Left ventricle myocardium inferior (tissue), 1 donor: ENCODE measurements around the gene HIPK2. TPM values are rescaled to one million over a fixed set of nuclear protein-coding genes. Genes with fewer than 3 reads are reported as not detected.

Experiments
- DNase-seq: peaks from one replicate; pipeline ENCODE4 v3.0.0-alpha.2; 2020
- H3K27ac ChIP-seq: fragments of 200-600 bp; replicated peaks from 2 replicates; pipeline ENCODE4 v1.8.0; 2021
- H3K27me3 ChIP-seq: fragments of 200-600 bp; 2 replicates; pipeline ENCODE4 v1.8.0; 2021; ENCODE audit warnings: low read depth
- H3K36me3 ChIP-seq: fragments of 200-600 bp; 2 replicates; pipeline ENCODE4 v1.8.0; 2021
- H3K4me1 ChIP-seq: fragments of 200-600 bp; 2 replicates; pipeline ENCODE4 v1.8.0; 2021
- H3K4me3 ChIP-seq: fragments of 200-600 bp; 2 replicates; pipeline ENCODE4 v1.8.0; 2021; ENCODE audit warnings: mild to moderate bottlenecking, moderate library complexity
- H3K9me3 ChIP-seq: fragments of 200-600 bp; replicated peaks from 2 replicates; pipeline ENCODE4 v1.8.0; 2021
- CTCF ChIP-seq: fragments of 200-600 bp; IDR thresholded peaks from 2 replicates; pipeline ENCODE4 v1.8.0; 2021; ENCODE audit warnings: antibody characterized with exemption, mild to moderate bottlenecking, borderline replicate concordance
- intact Hi-C: fragments of 100-400 bp; cut with micrococcal nuclease; formaldehyde crosslinking; loops from one replicate; pipeline ENCODE4 v1.11.0; 2022
- total RNA-seq: library from RNA; stranded (reverse); fragmentation: NEBNext Ultra II Directional; extraction: Animal tissue kit (Norgen Biotek cat#: 25700); gene quantifications from one replicate; pipeline ENCODE4 v1.2.1, GENCODE V29; 2021
- donor health status: DM: no; HTN: yes; CAD: no; lungs with severe emphysema.

Gene HIPK2
- total RNA-seq, 1 donor from 2014 or later: 127 TPM

- peaks cover 16% of the 10 kb centered on the region for H3K36me3 ChIP-seq
- H3K9me3 ChIP-seq: no peaks in the 10 kb centered on the region
- H3K4me1 ChIP-seq: peaks cover 58% of the 10 kb centered on the region
- no peak overlapping the region for H3K27ac ChIP-seq
- intact Hi-C loops: loop anchor here (10.0 kb wide), 1 partner anchor 363 kb away; no protein-coding TSS in a partner anchor
- DNase-seq: no peak
- no peak for TF ChIP-seq CTCF
- H3K4me3 ChIP-seq: no peak overlapping the region
- H3K27me3 ChIP-seq: no peaks in the 10 kb centered on the region
These were observed 135.5 kb downstream of the HIPK2 start for GRCh38 chr7:139642283-139642682.

- Histone ChIP-seq H3K4me3 (no peak overlapping the region), H3K9me3 (peaks cover 3% of the 10 kb centered on the region), H3K4me1 (peaks cover 51% of the 10 kb centered on the region), H3K27me3 (no peaks in the 10 kb centered on the region), H3K27ac (no peak overlapping the region), H3K36me3 (peaks cover 18% of the 10 kb centered on the region)
- no peak for TF ChIP-seq CTCF
- intact Hi-C loops: loop anchor here (10.0 kb wide), 1 partner anchor 363 kb away; no protein-coding TSS in a partner anchor
- no peak for DNase-seq
These were observed 136.3 kb downstream of the HIPK2 start for GRCh38 chr7:139641337-139641992.

- H3K9me3 ChIP-seq: peaks cover 5% of the 10 kb centered on the region
- DNase-seq: no peak
- H3K4me1 ChIP-seq: peaks cover 51% of the 10 kb centered on the region
- H3K4me3 ChIP-seq: no peak overlapping the region
- no peak overlapping the region for H3K27ac ChIP-seq
- no peaks in the 10 kb centered on the region for H3K27me3 ChIP-seq
- no peak for TF ChIP-seq CTCF
- intact Hi-C loops: loop anchor here (10.0 kb wide), 1 partner anchor 364 kb away; no protein-coding TSS in a partner anchor
- peaks cover 24% of the 10 kb centered on the region for H3K36me3 ChIP-seq
These were observed 137.1 kb downstream of the HIPK2 start for GRCh38 chr7:139640681-139641080.

- TF ChIP-seq CTCF: no peak
- Histone ChIP-seq H3K4me3 (no peak overlapping the region), H3K9me3 (peaks cover 5% of the 10 kb centered on the region), H3K27me3 (no peaks in the 10 kb centered on the region), H3K36me3 (peaks cover 24% of the 10 kb centered on the region), H3K27ac (no peak overlapping the region), H3K4me1 (peaks cover 52% of the 10 kb centered on the region)
- no peak for DNase-seq
- intact Hi-C loops: no loop called here
These were observed 138.2 kb downstream of the HIPK2 start for GRCh38 chr7:139639563-139639962.

GRCh38 chr7:139635526-139636302 is 142.1 kb downstream of the HIPK2 start:
- no peak for DNase-seq
- no peak overlapping the region for H3K27ac ChIP-seq
- peaks cover 44% of the 10 kb centered on the region for H3K4me1 ChIP-seq
- H3K27me3 ChIP-seq: no peaks in the 10 kb centered on the region
- intact Hi-C loops: no loop called here
- peaks cover 5% of the 10 kb centered on the region for H3K9me3 ChIP-seq
- no peak overlapping the region for H3K4me3 ChIP-seq
- H3K36me3 ChIP-seq: peaks cover 26% of the 10 kb centered on the region
- no peak for TF ChIP-seq CTCF
